ENCODE measurements around the gene CSHL1.

The CSHL1 gene

DNA sequence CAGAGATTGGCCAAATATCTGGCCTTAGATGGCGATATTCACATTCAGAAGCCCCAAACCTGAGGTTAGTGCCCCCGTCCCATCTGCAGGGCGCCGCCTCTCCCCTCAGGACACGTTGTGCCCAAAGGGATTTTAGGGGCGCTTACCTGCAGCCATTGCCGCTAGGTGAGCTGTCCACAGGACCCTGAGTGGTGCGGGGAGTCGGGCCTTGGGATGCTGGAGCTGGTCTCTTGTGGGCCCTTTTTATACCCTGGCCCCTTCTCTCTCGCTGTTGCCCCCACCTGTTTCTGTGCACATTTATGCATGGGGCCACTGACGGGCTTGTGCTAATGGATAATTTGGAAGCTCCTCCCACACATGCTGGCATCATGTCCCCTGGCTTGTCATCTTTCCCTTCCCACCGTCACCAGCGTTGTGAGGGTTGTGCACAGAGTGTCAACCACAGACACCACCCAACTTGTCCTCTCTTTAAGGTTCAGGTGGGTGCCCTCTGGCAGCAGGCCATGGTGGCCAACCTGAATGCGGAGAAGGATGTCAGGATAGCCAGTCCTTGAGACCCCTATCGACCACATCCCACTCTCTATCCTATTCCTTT lies at the start of gene CSHL1:
Gene CSHL1 (minus strand): TSS at position 218 of the 595 bp plus-strand sequence. CDS start 62 bp downstream, at position 156.
- no peak for DNase-seq

GRCh38 chr17:63960430-63960829 lies 49.4 kb upstream of the CSHL1 start:
- DNase-seq, result no peak

GRCh38 chr17:63960006-63960405 lies 48.9 kb upstream of the CSHL1 start:
- DNase-seq, result no peak

DNA sequence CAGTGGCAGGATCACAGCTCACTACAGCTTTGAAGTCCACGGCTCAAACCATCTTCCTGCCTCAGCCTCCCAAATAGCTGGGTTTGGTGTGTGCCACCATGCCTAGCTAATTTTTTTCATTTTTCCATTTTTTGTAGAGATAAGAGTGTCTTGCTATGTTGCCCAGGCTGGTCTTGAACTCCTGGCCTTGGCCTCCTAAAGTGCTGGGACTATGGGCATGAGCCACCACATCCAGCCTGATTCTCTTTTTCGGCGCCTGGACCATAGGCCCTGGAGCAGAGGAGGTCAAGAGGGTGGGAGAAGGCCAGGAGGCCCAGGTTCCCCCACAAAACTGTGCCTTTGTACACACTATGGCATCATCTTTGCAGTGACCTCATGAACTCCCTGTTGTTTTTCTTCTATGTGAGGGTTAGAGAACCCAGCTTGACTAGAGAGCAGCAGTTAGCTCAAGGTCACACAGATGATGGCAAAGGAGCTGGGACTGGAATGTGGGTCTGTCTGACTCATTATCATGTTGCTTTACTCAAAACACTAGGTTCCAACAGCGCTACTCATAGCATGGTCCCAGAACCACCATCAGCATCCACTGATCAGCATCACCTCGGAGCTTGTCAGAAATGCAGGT lies 45.4 kb upstream of the CSHL1 start:
- no peak for DNase-seq

- no peak for DNase-seq
These were observed 44.7 kb upstream of the CSHL1 start for GRCh38 chr17:63955791-63956190.

DNA sequence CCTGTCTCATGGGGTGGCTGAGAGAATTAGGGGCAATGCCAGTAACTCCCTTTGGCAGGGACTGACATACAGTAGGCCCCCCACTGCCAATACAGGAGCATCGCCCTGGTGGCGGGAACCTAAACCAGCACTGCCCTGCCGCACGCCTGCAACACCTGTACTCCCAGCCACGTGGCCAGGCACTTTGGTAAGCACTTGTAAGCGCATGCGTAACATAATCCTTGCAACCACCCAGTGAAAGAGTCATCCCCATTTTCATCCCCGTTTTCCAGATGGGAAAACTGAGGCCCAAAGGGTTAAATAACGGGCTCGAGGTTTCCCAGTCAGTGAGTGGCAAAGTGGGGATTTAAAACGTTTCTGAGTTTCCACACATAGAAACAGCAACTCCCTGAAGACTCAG lies 44.2 kb upstream of the CSHL1 start:
- DNase-seq, result no peak

DNA sequence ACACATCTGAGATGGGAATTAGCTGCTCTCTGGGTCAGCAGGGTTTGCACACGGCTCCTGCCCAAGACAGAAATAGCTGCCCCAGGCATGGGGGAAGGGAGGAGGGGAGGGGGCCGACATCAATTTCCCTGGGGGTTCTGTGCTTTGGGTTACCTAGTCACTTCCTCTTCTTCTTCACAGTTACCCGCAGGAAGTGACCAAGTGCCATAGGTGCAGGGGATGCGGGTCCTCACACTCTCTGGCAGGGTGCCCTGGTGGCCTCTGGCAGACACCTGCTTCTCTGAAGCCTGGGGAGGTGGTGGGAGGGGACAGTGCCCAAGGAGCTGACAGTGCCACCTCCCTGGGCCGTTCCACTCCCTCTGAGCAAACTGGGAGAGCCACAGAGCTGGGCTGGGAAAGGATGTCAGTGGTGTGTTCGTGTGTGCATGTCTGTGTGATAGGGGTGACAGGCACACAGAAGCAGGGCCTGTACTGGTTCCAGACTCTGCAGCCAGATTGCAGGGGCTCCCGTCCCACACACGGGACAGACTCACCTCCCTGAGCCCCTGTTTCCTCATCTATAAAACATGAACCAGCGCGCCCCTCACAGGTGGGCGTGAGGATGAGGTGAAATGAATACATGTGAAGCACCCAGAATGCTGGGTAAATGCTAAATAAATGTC lies 43.5 kb upstream of the CSHL1 start:
- DNase-seq, result peak; percentile 37

DNA sequence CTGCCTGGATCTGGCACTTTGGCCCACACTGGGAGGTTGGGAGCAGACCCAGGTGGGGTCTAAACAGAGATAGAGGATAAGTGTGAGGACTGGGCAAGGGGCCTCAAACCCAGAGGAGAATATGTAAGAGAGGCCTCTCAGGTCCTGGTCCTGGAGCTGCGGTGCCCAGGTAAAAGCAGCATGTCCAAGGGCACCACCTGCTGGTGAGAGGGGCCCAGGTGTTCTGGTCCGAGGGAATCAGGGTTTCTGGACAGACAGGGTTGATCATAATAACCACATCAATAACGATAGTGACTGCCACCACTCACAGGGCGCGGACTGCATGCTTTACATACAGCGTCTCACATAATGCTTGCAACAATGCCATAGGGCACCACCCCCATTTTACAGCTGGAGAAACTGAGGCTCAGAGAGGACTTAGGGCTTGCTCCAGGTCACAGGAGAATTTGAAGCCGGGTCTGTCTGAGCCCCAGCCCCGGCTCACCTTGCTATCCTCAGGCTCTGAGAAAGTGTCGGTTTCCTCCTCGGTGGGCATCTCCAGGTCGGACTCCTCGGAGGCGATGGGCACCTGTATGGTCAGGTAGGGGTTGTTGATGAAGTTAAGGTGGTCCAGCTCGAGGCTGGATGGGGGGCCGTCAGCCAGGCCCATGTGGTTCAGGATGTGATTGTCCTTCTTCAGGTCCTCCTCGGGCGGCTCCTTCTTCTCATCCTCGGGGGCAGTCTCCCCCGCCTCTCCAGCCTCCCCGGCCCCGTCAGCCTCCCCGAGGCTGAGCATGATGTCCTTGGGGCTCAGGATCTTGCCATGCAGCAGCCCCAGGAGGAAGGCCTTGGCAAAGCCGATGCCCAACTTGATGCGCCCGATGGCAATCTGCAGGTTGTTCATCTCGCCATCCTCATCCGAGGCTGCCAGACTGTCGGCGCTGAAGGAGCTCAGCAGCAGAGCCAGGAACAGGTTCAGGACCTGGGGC lies 40.2 kb upstream of the CSHL1 start:
- peak; percentile 48 for DNase-seq

DNA sequence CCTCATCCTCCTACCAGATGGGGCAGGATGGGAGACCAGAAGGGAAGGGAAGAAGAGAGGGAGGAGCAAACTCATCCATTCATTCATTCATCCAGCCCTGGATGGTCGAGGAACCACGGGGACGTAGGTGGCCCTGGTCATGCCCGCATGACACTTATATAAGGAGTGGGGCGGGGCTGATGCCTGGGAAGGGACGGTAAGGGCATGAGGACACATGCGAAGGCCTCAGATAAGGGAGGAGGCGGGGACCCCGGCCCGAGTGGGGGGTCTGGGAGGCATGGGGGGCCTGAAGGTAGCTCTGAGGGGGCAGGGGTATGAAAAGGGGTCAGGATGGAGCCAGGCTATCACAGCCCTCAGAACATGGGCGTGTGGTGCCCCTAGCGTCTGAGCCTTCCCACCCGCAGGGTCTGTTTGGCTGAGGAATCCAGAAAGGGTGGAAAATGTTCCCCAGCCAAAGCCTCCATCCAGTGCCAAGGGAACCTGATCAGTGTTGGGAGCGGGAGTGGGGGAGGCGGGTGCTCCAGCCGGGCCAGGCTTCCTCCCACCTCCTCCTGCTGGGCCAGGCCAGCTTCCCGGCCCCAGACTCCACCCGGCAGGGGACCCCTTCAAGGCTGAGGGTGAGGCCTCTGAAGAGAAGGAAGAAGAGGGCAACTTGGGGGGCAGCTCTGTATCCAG lies 38.7 kb upstream of the CSHL1 start:
- DNase-seq, result no peak

- DNase-seq, result no peak
These were observed 37.5 kb upstream of the CSHL1 start for GRCh38 chr17:63948521-63948920.

DNA sequence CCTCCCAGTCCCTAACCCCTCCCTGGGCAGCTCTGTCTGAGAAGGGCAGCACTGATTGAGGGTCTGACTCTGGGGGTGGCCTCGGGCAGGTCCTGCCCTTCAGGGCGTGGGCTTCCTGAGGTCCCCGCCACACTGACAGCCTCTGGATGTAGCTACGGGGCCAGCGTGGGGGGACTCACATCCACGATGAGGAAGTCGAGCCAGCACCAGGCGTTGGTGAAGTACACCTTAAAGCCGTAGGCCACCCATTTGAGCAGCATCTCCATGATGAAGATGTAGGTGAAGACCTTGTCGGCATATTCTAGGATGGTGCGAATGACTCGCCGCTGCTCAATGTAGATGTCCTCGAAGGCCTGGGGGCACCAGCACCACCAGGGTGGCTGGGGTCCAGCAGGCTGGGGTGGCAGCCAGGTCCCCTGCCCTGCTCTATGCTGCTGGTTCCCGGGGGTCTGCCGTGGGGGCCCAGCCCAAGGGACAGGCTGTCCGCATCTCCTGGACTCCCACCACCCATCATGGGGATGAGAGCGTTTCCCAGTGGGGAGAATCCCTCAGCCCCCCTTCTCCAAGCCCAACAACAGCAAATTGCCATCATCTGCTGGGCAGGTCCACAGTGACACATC lies 36.8 kb upstream of the CSHL1 start:
- DNase-seq, result no peak

DNA sequence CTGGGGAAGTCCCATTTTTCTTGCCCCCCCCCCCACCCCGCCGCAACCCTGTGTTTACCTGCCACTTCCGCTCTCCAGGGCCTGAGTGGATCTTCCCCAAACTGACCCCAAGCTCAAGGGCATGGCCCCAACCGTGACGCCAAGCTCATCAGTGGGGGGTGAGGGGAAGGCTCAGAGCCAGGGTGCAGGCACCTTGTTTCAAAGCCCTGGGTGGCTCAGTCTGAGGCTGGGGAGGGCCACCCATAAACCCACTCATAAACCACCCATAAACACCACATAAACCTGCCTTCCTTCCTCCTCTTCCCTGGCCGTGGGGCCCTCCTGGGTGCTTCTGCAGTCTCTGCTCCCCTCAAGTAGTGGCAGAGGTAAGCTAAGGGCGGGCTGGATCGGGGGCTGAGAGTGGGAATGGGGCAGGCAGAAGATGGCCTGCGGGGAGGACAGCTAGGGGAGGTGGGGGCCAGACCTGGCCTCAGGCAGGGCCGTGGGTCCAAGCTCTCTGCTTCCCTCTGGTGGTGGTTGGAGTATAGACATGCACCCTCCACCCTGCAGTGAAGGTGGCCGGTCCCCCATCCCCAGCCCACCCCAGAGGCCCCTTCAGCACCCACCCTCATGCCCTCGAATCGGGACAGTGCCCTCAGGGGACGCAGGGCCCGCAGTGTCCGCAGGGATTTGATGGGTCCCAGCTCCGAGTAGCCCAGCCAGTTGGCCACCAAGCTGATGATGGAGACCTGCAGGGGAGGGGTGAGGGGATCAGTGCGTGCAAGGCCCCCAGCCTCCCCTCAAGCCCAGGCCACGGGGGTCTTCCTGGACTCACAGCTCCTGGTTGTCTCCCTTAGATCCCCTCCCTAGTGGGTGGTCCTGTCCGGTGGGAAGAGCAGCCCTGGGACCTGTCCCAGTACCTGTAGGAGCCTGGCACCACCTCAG lies 35.6 kb upstream of the CSHL1 start:
- DNase-seq, result peak; percentile 64

DNA sequence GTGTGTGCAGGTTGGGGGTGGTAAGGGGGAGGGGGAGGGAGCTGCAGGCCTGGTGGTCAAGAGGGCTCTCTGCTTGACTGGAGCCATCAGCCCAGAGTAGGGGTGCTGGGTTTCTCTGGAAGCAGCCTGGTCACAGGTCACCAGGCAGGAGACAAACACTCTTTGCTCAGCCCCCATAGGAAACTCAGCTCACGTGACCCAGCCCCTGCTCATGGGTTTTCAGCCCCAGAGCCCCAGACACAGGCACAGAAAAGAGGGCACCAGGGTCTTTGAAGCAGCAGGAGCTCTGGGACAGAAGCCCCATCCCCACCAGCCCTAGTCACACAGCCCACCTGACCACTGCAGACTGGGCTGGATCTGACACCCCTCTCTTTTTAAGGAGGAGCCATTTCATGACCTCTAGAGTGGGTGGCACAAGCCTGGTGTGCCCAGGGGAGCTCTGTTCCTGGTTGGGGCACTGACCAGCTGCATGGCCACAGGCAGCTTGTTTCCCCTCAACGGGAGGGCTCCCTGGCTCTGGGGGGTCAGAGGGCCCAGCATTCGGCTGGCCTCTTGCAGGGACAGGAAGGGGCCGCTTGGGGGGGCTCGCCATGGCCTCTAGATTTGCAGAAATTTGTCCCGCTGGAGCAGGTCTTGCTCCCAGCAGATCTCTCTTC lies 34.9 kb upstream of the CSHL1 start:
- DNase-seq, result no peak

DNA sequence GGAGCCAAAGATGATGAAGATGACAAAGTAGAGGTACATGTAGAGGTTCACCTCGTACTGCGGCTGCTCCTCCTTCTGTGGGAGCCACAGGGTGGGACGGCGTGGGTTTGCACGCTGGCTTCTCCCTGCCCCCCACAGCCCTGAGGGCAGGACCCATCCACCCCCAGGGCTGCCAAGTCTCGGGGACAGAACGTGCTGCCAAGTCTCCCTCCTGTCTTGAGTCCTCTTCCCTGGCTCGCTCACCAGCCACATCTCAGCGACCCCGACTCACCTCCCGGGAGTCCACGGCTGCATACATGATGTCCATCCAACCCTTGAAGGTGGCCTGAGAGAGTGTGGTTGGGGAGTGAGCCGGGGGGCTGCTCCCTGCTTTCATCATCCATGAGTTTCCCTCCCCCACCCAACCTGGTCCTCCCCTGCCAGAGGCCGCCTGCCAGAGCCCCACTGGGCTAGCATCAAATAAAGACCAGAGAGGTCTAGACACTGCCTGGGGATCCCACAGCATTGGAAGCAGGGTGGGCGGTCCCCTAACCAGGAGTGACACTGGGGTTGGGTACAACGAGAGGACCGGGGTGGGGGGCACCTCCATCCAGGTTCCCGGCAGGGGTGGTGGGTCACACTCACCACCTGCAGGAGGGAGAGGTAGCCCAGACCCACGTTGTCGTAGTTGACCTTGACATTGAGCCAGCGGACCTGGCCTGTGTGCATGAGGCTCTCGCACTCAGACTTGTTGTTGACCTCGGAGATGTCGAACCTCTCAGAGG lies 33.9 kb upstream of the CSHL1 start:
- no peak for DNase-seq

- DNase-seq, result no peak
These were observed 32.7 kb upstream of the CSHL1 start for GRCh38 chr17:63943745-63944144.

DNA sequence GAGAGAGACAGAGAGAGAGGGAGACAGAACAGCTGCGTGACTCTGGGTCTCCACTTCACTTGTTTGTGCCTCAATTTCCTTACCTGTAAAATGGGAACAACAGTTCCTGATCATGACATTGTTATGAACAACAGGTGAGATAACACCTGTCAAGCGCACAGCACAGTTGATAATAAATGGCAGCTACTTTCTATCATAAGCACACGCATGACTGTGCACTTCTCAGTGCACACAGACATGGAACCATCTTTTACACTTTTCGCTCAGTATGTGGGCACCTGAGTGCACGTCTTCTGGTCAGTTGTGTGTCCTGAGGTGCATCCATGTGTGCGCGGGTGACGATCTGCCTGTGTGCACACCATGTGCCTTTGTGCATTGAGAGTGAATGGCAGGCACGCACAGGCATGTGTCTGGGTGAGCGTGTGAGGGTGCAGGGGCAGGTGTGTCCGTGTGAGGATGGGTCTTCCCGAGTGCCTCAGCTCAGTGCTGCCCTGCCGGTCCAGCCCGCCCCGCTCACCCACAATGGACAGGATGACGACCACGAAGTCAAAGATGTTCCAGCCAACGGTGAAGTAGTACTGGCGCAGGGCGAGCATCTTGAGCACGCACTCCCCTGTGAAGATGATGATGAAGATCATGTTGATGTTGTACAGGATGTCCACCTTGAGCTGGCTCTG lies 31.4 kb upstream of the CSHL1 start:
- no peak for DNase-seq

GRCh38 chr17:63941751-63942150 lies 30.7 kb upstream of the CSHL1 start:
- DNase-seq, result no peak

GRCh38 chr17:63941162-63941561 lies 30.1 kb upstream of the CSHL1 start:
- no peak for DNase-seq

- no peak for DNase-seq
These were observed 29.5 kb upstream of the CSHL1 start for GRCh38 chr17:63940584-63940983.
